Colonic mucosa (tissue), 4 donors: ENCODE data around the gene SAP30L. TPM values are rescaled to one million over a fixed set of nuclear protein-coding genes. Genes with fewer than 3 reads are reported as not detected.

ENCODE experiments used
- DNase-seq: peaks from one replicate; pipeline ENCODE4 v3.0.0-alpha.2; 2020
- H3K27ac ChIP-seq: fragments of 200-600 bp; one replicate; pipeline ENCODE4 v1.8.0; 2021
- H3K27me3 ChIP-seq: fragments of 200-600 bp; one replicate; pipeline ENCODE4 v1.8.0; 2021
- H3K36me3 ChIP-seq: fragments of 200-600 bp; one replicate; pipeline ENCODE4 v1.8.0; 2021
- H3K4me1 ChIP-seq: fragments of 200-600 bp; one replicate; pipeline ENCODE4 v1.8.0; 2021; ENCODE audit warnings: mild to moderate bottlenecking
- H3K4me3 ChIP-seq: fragments of 200-600 bp; one replicate; pipeline ENCODE4 v1.8.0; 2021
- H3K9ac ChIP-seq, 2 donors: one replicate each; pipeline ENCODE4 v1.7.0; 2013; ENCODE audit warnings: control low read depth in 2 of 2, low read depth in 2 of 2, low read length in 2 of 2
- H3K9me3 ChIP-seq: fragments of 200-600 bp; one replicate; pipeline ENCODE4 v1.8.0; 2021
- intact Hi-C: fragments of 100-400 bp; cut with DNase I; formaldehyde crosslinking; loops from one replicate; pipeline ENCODE4 v1.14.1; 2022
- total RNA-seq, 2 donors: library from RNA; stranded (reverse); fragmentation: NEBNext Ultra II Directional in 1 of 2; extraction: Animal tissue kit (Norgen Biotek cat#: 25700) in 1 of 2; gene quantifications; one replicate each; pipeline ENCODE4 v1.2.1, GENCODE V29; 2021
- TF ChIP-seq, protein P1 (sequence below): fragments of 200-600 bp; IDR thresholded peaks from one replicate; pipeline ENCODE4 v1.8.0; 2022; ENCODE audit warnings: antibody characterized with exemption, mild to moderate bottlenecking
- donor health status: healthy.
- donor health status: DM: no; HTN: no; CAD: no.
- donor health status: DM: no; HTN: no; CAD: no.

SAP30L gene
- total RNA-seq, 2 donors from 2014 or later, result 38.2 to 47.0 TPM

DNA sequence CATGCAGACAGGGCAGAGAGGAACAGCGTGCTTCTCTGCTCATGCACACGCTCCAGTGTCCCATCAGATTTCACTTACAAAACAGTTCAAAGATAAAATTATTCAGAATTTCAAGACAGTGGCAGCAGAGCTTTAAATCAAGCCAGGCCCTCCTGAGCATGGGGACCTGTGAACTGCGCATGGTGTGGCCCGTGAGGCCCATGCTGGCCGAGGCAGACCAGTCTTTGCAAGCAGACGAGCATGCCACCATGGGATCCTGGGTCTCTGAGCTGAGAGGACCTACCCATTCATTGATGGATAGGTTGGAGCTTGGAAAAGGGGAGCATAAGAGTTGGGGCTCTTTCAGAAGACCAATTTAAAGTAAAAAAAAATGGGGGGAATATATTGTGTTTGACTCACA, 35.0 kb upstream of the SAP30L start:
- intact Hi-C loops, result no loop called here
- Histone ChIP-seq H3K27ac (no peak overlapping the region), H3K9ac (no peak overlapping the region), H3K4me1 (no peaks in the 10 kb centered on the region), H3K9me3 (no peaks in the 10 kb centered on the region), H3K4me3 (no peak overlapping the region), H3K36me3 (no peaks in the 10 kb centered on the region), H3K27me3 (no peaks in the 10 kb centered on the region)
- no peak for DNase-seq
- TF ChIP-seq, protein P1, sequence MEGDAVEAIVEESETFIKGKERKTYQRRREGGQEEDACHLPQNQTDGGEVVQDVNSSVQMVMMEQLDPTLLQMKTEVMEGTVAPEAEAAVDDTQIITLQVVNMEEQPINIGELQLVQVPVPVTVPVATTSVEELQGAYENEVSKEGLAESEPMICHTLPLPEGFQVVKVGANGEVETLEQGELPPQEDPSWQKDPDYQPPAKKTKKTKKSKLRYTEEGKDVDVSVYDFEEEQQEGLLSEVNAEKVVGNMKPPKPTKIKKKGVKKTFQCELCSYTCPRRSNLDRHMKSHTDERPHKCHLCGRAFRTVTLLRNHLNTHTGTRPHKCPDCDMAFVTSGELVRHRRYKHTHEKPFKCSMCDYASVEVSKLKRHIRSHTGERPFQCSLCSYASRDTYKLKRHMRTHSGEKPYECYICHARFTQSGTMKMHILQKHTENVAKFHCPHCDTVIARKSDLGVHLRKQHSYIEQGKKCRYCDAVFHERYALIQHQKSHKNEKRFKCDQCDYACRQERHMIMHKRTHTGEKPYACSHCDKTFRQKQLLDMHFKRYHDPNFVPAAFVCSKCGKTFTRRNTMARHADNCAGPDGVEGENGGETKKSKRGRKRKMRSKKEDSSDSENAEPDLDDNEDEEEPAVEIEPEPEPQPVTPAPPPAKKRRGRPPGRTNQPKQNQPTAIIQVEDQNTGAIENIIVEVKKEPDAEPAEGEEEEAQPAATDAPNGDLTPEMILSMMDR, result no peak

DNA sequence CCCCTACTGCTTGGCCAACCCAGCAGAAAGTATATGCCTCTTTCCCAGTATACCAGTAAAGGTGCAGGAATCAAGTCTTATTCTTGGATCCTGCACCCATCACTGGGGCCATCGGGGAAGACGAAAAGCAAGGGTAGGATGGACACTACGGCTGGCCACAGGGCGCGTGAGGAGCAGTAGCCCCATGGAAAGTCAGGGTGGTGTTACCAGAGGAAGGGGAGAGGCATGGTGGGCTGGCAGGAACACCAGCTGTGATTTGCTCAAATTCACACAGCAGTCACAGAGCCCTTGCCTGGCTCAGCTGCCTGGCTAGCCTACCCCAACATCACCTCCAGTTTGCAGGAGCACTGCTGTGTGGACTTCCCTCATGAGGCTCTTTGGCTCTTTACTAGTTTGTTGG, 34.5 kb upstream of the SAP30L start:
- H3K36me3 ChIP-seq, result no peaks in the 10 kb centered on the region

DNA sequence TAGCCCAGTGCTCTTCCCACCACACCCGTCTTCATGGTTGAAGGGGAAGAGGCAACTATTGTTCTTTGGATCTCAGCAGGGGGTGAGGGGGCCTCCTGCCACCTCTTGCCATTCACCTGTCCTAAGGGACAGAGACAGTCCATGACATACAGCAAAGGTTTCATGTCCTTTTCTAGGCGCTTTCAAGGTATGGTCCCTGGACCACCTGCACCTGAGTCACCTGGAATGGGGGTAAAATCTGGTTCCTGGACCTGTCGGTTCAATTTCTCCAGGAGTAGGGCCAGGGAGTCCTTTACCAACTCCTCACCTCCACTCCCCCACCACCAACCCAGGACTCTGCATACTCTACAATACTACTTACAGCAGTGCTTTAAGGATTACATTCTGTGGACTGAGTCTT, 33.5 kb upstream of the SAP30L start:
- no peak overlapping the region for H3K4me3 ChIP-seq
- no peak for DNase-seq
- TF ChIP-seq, protein P1, result no peak
- no peak overlapping the region for H3K27ac ChIP-seq
- H3K27me3 ChIP-seq, result no peaks in the 10 kb centered on the region
- no peak overlapping the region for H3K9ac ChIP-seq
- H3K4me1 ChIP-seq, result no peaks in the 10 kb centered on the region
- intact Hi-C loops, result no loop called here
- H3K9me3 ChIP-seq, result no peaks in the 10 kb centered on the region
- H3K36me3 ChIP-seq, result no peaks in the 10 kb centered on the region

More for the DNA sequence above, 34.5 kb upstream of the SAP30L start:
- no peak overlapping the region for H3K4me3 ChIP-seq
- H3K27ac ChIP-seq, result no peak overlapping the region
- H3K9me3 ChIP-seq, result no peaks in the 10 kb centered on the region
- TF ChIP-seq, protein P1, result no peak
- intact Hi-C loops, result no loop called here
- no peak overlapping the region for H3K9ac ChIP-seq
- no peaks in the 10 kb centered on the region for H3K4me1 ChIP-seq
- H3K27me3 ChIP-seq, result no peaks in the 10 kb centered on the region
- DNase-seq, result no peak

DNA sequence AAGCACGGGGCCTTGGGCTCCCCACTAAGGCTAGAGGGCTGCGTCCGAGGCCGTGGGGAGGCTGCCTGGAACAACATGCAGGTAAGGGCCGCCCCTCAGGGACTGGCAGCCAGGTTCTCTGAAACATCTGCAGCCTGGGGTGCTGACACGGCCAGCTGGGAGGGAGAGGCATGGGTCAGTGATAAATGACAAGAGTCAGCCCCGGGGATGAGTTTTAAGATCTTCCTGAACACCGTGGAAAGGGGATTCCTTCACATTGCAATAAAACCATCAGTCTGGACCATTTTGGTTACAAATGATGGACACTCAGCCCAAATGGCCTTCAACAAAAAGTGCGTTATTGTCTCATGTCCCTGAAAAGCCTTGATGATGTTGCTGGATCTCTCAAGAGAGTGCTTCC, 32.9 kb upstream of the SAP30L start:
- intact Hi-C loops, result no loop called here
- Histone ChIP-seq H3K4me3 (no peak overlapping the region), H3K9ac (no peak overlapping the region), H3K4me1 (no peaks in the 10 kb centered on the region), H3K36me3 (no peaks in the 10 kb centered on the region), H3K9me3 (no peaks in the 10 kb centered on the region), H3K27ac (no peak overlapping the region), H3K27me3 (no peaks in the 10 kb centered on the region)
- TF ChIP-seq, protein P1, result no peak
- no peak for DNase-seq

DNA sequence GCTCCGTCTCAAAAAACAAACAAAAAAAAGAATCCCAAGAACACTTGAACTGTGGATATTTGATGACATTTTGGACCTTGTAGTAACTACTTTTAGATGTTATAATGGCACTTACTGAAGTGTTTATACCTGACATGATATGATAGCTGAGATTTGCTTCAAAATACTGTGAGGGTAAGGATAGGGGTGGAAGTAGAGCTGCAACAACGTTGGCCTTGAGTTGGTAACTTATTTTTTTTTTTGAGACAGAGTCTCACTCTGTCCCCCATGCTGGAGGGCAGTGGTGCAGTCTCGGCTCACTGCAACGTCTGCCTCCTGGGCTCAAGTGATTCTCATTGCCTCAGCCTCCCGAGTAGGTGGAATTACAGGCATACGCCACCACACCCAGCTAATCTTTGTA, 30.7 kb upstream of the SAP30L start:
- H3K4me3 ChIP-seq, result no peak overlapping the region
- no peak for DNase-seq
- intact Hi-C loops, result no loop called here
- no peaks in the 10 kb centered on the region for H3K9me3 ChIP-seq
- no peaks in the 10 kb centered on the region for H3K36me3 ChIP-seq
- no peaks in the 10 kb centered on the region for H3K4me1 ChIP-seq
- no peak overlapping the region for H3K9ac ChIP-seq
- TF ChIP-seq, protein P1, result no peak
- H3K27me3 ChIP-seq, result no peaks in the 10 kb centered on the region
- H3K27ac ChIP-seq, result no peak overlapping the region

DNA sequence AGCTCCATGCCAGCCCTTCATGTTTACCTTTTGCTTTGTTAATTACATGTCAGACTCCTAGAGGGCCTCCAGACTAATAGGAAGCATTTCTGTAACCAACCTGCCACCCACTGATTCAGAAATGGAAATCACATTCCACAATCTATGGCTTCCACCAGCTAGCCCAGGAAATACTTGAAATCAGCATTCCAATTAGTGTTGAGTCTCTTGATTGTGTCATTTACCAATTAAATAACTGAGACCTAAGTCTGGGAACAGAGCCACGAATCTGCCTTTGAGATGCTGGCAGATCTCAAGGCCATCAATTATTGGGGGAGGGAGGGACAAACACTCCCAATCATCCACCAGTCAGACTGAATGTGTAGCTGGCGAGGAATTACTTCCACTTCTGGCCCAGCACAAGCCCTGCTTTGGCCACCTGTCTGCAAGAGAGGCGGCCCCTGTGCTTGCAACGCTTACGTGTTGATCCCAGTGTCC, 27.4 kb upstream of the SAP30L start:
- H3K27ac ChIP-seq, result no peak overlapping the region
- no peak for DNase-seq
- TF ChIP-seq, protein P1, result no peak
- no peaks in the 10 kb centered on the region for H3K4me1 ChIP-seq
- H3K9me3 ChIP-seq, result no peaks in the 10 kb centered on the region
- no peaks in the 10 kb centered on the region for H3K27me3 ChIP-seq
- H3K9ac ChIP-seq, result no peak overlapping the region
- H3K36me3 ChIP-seq, result no peaks in the 10 kb centered on the region
- intact Hi-C loops, result no loop called here
- no peak overlapping the region for H3K4me3 ChIP-seq
